HTR-8/SVneo (cell line): ENCODE data around the gene PRDX3.
A peak's percentile ranks its signal among the peaks of the same experiment; 100 is the strongest.
"Not testable (repeated sequence)": the region's sequence is repeated elsewhere in the genome, so short reads cannot be mapped to it uniquely, and the experiment has no call there.

Experiments used
- DNase-seq: peaks from one replicate; pipeline ENCODE4 v3.0.0; 2011; ENCODE audit warnings: low spot score, mixed read lengths; ENCODE audit not compliant: insufficient read length
- FAIRE-seq: peaks from 2 replicates; lab custom pipeline; 2011; peaks lifted over from hg19 to GRCh38; lab: Jason Lieb, UNC

PRDX3 gene

DNA sequence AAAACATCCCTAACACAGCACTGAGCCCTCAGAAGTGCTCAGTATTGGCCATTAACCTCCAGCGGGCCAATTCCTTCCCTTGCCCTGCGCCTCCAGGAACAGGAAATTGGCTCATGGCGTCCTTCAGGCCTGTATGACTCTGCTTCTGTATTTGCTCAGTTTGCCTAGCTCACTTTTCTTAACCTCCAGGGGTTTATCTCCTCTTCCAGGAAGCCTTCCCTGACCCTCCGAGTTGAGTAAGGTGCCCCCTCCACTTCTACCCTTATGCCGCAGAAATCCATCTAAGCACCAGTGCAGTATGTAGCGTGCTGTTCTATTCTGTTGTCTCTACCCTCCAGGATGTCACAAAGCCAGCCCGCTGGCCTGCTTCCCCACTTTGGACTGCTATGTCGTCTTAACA, 12.0 kb downstream of the PRDX3 start:
- DNase-seq = no peak
- no peak for FAIRE-seq

DNA sequence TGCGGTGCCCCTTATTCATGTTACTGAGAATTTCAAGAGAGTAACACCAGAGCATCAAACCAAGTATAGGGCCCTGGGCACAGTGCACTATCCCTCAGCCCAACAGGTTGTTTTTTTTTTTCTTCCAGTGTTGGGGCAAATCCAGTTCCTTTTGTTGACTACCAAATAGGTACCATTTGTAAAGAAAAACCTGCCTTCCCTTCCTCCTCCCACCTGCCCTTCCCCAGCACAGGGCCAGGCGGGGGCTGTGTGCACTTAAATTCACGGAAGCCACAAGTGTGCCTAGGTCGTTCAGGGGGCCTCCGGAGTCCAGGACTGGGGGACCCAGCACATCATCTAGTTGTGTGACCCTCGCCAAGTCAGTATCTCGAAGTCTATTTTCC, 12.5 kb downstream of the PRDX3 start:
- DNase-seq (no peak), FAIRE-seq (no peak)

DNA sequence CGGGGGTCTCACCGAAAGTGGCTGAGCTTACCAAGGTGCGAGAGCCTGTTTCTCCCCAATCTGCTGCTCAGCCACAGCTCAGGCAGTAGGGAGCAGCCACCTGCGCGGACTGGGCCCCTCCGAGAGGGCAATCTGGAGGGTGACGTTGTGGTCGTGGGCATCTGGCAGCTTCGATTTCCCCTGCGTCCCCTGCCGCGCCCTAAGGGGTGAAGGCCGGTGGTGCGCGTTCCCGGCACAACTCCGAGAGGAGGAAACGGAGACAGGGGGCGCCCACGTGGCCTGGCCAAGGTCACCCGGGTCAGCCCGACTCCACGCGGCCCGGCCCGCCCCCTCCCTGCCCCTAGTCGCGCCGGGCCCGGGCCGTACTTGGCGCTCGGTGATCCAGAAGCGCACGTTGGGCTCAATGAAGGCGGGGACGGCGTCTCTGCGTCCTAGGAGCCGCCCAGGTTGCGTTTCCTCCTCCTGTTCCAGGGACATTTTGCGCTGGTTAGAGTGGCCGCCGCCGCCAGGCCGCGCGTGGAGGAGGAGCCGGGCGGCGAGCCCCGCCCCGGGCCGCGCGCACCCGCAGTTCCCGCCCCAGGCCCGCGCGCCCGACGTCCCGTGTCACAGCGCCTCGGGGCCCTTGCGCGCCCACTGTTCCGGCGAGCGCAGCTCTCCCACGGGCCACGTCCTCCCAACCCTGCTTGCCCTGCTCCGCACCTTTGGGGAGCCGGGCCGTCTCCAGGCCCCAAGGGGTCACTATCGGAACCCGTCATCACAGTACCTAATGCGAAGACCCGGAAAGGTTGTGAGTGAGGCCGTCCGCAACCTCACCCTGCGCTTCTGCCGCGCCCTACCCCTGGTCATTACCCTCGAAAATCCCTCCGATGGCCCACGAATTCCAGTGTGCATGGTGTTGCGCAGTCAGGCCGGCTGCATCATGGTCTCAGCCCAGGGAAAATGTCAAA, 13.2 kb downstream of the PRDX3 start, which contains the start of gene SFXN4:
TSS of gene SFXN4 (minus strand) at position 544 of the 947 bp plus-strand sequence. CDS start at position 477, 67 bp downstream.
- FAIRE-seq (no peak), DNase-seq (peak; percentile 49)

DNA sequence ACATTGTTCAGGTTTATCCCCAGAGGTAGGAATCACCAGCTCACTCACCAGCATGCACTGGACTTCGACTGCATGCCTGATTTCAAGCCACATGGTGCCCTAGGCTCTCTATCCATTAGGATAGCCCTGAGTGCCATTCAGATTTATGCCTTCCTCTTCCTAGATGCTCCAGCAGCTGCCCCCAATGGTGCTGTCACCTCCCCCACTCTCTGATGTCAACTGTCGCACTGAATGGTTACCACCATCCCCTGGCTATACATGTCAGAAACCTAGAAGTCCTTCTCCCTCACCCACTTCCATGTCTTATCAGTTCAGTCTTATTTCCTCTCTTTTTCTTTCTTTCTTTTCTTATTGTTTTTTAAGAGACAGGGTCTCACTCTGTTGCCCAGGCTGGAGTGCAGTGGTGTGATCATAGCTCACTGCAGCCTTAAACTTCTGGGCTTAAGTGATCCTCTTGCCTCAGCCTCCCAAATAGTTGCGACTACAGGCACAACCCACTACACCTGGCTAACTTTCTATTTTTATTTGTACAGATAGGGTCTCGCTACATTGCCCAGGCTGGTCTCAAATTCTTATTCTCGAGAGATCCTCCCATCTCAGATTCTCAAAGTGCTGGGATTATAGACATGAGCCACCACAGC, 16.0 kb downstream of the PRDX3 start:
- FAIRE-seq = no peak
- no peak for DNase-seq

DNA sequence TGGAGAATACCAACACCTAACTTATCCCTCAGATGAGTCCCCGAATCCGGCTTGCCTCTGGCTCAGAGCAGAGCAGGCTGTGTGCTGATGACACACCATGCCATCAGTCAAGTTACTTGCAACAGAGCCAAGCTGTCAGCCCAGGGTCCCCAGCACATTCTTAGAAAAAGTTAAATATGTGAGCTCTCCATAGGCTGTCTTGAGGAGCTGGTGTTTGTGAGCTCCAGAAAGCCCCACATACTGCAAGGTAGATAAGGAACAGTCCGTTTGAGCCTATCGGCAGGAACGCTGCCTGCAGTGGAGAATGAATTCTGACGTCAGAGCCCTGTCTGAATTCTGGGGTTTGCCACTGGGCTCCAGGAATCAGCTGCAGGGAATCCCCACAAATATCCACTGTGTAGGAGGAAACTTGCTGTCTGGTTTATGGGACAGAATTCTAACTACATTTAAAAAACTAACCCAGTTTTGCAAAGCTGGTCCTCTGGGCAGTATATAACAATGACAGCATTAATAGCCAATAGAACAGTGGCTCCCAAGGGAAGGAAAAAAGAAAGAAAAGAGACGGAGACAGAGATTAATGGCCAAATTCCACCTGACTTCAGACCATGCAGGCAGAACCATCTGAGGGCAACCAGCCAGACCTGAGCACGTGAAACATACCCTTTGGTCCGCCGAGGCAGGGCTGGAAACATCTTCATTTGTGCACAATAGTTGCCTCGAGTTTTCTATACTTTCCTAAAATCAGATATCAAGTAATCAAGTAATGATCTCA, 16.7 kb downstream of the PRDX3 start:
- FAIRE-seq (no peak), DNase-seq (no peak)

DNA sequence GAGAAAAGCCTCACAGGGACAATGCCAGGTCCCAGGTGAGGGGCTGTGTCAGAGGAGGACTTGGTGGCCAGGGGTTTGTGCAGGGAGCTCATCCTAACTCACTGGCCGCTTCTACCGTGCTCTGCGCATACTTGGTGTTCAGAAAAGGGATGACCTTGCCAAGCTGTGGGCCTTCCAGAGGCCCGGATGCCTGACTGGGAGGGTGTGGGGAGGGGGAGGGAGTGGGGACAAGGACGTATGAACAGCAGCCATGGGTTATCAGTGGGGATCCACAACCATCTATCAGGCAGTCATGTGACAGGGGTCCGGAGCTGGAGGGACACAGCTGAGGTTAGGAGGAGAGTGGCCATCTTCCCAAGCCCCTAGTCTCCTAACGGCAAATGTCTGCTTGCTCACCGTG, 19.3 kb downstream of the PRDX3 start:
- DNase-seq = no peak
- FAIRE-seq = no peak

DNA sequence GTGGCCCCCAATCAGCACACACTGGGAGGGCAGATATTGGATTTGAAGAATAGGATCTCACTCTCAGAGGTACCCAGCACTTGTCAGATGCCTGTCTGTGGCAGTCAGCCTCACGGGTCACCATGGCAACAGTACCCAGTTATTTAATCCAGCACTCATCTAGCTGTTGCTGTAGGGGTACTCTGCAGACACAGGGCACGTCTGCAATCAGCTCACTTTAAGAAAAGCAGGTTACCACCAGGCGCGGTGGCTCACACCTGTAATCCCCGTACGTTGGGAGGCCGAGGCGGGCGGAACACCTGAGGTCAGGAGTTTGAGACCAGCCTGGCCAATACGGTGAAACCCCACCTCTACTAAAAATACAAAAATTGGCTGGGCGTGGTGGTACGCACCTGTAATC, 25.0 kb downstream of the PRDX3 start:
- DNase-seq (no peak), FAIRE-seq (no peak)

DNA sequence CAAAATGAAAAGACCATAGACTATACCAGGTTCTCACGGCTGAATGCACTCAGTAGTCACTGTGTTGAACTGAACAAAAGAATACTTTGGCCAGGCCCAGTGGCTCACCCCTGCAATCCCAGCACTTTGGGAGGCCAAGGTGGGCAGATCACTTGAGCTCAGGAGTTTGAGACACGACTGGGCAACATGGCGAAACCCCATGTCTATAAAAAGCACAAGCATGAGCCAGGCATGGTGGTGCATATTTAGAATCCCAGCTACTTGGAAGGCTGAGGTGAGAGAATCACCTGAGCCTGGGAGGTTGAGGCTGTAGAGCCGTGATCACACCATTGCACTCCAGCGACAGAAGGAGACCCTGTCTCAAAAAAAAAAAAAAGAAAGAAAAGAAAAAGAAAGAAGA, 25.6 kb downstream of the PRDX3 start:
- FAIRE-seq (no peak), DNase-seq (no peak)

DNA sequence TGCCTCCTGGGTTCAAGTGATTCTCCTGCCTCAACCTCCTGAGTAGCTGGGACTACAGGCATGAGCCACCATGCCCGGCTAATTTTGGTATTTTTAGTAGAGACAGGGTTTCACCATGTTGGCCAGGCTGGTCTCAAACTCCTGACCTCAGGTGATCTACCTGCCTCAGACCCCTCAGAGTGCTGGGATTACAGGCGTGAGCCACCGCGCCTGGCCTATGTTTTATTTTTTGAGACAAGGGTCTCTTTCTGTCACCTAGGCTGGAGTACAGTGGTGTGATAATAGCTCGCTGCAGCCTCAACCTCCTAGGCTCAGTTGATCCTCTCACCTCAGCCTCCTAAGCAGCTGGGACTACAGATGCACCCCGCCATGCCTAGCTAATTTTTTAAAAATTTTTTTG, 27.0 kb downstream of the PRDX3 start:
- not testable (repeated sequence) for FAIRE-seq, DNase-seq

DNA sequence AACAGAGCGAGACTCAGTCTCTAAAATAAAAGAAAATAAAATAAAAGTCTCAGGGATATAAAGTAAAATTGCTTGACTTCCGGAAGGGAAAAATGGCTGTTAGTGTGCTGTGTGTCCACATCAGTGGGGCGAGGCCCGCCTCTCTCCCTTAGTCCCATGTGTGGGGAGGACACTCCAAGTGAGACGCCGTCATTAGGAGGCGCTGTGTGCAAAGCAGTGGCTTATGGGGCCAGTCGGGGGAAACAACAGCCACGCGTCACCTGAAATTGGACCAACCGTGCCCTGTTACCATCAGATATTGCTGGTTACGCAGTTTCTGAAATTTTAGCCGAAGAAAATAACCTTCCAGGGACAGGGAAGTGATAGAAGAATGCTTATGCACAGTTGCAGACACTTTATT, 28.9 kb downstream of the PRDX3 start:
- no peak for DNase-seq
- no peak for FAIRE-seq

DNA sequence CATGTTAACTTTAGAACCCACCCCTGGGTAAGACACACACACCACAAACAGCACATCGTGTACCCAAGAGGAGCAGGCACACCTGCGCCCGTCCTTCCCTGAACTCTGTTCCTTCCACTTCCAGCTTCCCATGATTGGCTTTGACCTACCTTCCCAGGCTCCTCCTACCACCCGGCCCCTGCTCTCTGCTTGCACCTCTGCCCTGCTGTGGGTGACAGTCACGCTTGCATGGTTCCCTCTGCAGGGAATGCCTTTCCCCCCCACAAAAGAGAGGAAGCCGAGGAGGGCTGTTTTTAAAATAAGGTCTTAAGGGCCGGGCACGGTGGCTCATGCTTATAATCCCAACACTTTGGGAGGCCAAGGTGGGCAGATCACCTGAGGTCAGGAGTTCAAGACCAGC, 29.5 kb downstream of the PRDX3 start:
- FAIRE-seq = no peak
- DNase-seq = no peak

DNA sequence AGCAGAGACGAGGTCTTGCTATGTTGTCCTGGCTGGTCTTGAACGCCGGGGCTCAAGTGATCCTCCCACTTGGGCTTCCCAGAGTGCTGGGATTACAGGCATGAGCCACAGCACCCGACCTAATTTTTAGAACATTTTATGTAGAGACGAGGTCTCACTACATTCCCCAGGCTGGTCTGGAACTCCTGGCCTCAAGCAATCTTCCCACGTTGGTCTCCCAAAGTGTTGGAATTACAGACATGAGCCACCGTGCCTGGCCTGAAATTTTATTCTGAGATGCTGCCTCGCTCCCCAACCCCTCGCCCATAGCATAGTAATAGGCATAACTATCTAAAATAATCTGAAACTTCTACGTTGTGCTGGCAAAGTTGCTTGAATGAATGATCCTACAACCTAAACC, 35.0 kb downstream of the PRDX3 start:
- no peak for DNase-seq
- FAIRE-seq = no peak

DNA sequence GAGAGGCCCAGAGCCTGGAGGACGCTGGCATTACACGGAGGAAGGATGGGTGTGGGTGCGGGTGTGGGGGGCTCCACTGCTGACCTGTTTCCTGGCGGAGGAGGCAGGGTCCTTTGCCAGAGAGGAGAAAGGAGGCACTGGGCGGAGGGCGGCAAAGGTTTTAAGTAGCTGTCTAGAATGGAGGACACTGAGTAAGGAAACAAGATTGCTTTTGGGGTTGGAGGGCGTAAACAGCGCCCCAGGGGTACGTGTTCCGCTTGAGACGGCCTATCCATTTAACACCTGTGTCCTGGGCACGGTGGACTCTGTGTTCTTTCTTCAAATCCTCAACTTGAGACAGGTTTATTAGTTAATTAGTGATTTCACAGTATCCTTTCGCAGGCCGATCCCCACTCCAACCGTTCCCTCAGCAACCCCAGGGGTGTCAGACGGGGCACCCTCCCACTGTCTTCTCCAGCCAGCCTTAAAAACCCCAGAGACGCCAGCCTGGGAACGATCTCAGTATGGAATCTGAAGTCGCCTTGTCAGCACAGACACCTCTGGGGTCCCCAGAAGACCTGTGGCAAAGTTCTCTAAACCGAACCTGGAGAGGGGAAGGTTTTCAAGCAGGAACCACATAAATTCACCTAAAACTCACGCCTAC, 37.9 kb downstream of the PRDX3 start:
- no peak for FAIRE-seq

DNA sequence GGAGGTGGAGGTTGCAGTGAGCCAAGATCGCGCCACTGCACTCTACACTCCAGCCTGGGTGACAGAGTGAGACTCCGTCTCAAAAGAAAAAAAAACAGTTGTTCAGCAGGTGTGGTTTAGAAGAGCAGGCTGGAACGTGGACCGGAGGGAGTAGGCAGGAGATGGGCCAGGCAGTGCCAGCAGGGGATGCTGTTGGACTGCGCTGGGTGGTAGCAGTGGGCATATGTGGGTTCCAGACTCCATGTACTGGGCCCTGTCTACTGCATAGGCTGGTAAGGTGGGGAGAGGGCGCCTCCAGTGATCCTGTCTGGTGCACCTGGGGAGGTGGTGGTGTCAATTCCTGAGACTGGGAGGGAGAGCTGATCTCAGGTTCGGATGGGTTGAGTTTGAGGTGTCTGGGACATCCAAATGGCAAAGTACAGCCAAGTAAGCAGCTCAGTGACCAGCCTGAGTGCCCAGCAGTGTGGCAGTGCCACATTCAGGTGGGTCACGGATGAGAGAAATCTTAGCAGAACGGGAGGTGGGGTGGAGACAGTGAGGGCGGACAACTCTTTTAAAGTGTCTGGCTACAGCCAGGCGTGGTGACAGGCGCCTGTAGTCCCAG, 39.0 kb downstream of the PRDX3 start:
- DNase-seq (peak; percentile 45), FAIRE-seq (no peak)

More for the DNA sequence above, 37.9 kb downstream of the PRDX3 start:
- no peak for DNase-seq

DNA sequence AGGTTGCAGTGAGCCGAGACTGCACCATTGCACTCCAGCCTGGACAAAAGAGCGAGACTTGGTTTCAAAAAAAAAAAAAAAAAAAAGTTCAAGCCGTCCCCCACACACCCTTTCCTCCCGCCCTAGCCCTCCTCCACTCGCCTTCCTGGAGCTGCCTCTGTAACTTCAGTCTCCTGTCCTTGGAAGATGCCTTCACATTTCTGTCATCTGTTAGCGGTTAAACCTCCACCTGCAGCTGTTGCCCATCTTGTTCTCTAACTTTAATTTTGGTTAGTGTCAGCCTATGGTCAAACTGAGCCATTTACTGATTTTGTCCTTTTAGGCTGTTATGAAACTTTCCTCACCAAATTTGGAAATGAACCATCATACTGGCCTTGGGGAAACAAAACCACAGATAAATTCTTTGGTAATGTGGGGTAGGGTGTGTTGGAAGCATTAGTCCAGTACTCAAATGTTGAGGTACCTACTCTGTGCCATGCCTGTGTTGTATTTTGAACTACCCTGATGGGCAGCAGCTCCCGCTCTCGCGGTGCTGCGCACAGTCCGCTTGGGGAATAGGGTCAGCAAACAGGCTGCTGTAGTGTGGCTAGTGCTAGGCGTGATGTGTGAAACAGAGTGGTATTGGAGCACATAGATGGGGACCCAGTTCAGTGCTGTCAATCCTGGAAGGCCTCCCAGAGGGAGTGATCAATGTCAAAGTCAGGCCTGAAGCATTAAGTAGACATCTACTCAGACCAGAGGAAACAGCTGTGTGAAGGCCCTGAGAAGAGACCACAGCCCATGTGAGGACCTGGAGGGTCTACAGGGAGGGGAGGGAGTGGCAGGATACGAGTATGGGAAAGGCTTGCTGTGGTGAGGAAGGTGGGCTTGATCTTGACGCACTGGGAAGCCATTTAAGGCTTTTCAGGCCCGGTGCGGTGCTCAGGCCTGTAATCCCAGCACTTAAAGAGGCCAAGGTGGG, 40.0 kb downstream of the PRDX3 start:
- DNase-seq (no peak), FAIRE-seq (no peak)

DNA sequence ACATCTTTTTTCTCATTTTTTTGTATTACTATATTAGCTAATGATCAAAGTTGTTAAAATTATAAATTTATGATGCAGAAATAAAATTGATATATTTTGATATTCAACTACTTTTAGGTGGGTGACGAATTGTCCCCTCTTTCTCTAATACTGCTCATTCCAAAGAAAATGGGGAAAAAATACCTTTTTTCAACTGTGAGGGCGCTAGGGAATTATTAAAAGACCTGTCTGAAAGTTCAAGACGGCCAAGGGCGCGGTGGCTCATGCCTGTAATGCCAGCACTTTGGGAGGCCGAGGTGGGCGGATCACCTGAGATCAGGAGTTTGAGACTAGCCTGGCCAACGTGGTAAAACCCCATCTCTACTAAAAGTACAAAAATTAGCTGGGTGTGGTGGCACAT, 40.7 kb downstream of the PRDX3 start:
- not testable (repeated sequence) for DNase-seq, FAIRE-seq

DNA sequence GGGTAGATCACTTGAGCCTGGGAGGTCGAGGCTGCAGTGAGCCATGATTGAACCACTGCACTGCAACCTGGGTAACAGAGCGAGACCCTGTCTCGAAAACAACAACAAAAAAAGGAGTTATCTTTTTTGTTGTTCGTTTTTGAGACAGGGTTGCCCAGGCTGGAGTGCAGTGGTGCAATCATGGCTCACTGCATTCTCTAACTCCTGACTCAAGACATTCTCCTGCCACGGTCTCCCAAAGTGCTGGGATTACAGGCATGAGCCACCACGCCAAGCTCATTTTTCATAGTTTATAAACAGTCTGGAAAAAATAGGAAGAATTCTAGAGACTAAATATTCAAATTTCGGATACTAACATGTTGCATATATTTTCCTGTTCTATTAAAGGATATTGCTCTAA, 42.5 kb downstream of the PRDX3 start:
- no peak for FAIRE-seq

DNA sequence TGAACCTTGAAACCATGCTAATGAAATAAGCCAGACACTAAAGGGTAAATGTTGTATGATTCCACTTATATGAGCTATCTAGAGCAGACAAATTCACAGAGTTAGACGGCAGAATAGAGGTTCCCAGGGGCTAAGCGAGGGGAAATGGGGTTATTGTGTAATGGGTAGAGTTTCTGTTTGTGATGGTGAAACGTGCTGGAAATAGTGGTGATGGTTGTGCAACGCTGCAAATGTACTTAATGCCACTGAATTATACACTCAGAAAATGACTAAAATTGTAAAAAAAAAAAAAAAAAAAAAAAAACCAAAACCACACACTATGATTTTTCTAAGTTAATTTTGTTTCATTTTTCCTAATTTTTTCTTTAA, 43.1 kb downstream of the PRDX3 start:
- FAIRE-seq (no peak), DNase-seq (no peak)

More for the DNA sequence above, 42.5 kb downstream of the PRDX3 start:
- DNase-seq = no peak

DNA sequence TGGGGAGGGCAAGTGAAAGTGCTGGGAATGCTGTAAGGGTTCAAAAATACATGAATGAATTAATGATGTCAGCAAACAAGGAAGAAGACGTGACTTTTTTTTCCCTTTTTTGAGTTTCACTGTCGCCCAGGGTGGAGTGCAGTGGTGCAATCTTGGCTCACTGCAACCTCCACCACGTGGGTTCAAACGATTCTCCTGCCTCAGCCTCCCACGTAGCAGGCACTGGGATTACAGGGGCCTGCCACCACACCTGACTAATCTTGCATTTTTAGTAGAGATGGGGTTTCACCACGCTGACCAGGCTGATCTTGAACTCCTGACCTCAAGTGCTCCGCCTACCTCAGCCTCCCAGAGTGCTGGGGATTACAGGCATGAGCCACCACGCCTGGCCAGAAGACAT, 44.7 kb downstream of the PRDX3 start:
- FAIRE-seq = no peak

More for the DNA sequence above, 44.7 kb downstream of the PRDX3 start:
- no peak for DNase-seq
